GM06990 (cell line): ENCODE data around the gene CDIPT.

Experiments used
- DNase-seq: peaks from one replicate; pipeline ENCODE4 v3.0.0-alpha.2; 2011; ENCODE audit not compliant: insufficient read length; ENCODE audit errors: extremely low read depth
- H3K27me3 ChIP-seq: replicated peaks from 2 replicates; pipeline ENCODE4 v1.6.0; 2011; ENCODE audit warnings: low read length; ENCODE audit not compliant: control insufficient read depth, insufficient read depth
- H3K36me3 ChIP-seq: 2 replicates; pipeline ENCODE4 v1.5.1; 2011; ENCODE audit warnings: low read length; ENCODE audit not compliant: control insufficient read depth, insufficient read depth
- H3K4me3 ChIP-seq: replicated peaks from 2 replicates; pipeline ENCODE4 v1.5.1; 2011; ENCODE audit warnings: low read depth, mild to moderate bottlenecking, control low read depth, low read length
- TF ChIP-seq, protein P1 (sequence below): IDR thresholded peaks from 2 replicates; pipeline ENCODE4 v1.5.1; 2011; ENCODE audit warnings: low read length, control low read depth, mild to moderate bottlenecking, inconsistent platforms; ENCODE audit not compliant: insufficient read depth, poor library complexity, severe bottlenecking

The CDIPT gene

DNA sequence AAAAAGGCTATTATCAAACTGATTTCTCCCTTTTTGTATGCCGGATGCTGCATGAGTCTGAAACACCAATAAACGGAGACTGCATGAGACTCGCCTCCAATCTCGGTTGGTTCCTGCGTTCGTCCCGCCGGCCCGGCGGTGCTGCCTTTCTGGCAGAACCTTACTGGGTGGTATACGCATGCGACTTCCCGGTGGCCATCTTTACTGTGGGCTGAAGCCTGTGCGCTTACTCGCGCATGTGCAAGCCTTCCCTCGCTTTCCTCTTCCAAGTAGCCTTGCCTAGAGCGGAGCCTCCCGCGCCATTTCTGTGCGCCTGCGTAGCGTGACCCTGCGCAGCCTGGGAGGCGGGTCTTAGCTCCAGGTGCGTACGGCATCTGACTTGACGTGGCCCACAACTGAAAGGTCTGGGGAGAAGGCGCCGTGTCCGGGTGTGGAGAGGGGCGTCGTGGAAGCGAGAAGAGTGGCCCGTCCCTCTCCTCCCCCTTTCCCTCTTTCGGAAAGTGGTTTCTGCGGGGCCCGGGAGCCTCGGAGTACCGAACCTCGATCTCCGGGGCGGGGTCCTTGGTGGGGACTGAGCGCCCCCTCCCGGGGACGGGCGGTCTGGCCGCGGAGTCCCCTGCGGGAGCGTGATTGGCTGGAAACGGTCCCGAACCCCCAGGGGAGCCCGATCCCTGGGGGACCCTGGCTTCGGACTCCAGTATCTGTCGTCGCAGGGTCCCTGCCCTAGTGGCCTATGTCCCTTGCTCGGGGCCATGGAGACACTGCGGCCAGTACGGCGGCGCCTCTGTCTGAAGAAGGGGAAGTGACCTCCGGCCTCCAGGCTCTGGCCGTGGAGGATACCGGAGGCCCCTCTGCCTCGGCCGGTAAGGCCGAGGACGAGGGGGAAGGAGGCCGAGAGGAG lies 47.0 kb downstream of the CDIPT start, which contains the start of gene PAGR1:
Gene PAGR1 (plus strand): TSS at position 360 of the 901 bp plus-strand sequence. CDS start 374 bp downstream, at position 734.
- Histone ChIP-seq H3K4me3 (peak within 1 kb of the TSS; percentile 89), H3K36me3 (peaks cover 5% of the 10 kb centered on the region), H3K27me3 (no peaks in the 10 kb centered on the region)
- TF ChIP-seq, protein P1, sequence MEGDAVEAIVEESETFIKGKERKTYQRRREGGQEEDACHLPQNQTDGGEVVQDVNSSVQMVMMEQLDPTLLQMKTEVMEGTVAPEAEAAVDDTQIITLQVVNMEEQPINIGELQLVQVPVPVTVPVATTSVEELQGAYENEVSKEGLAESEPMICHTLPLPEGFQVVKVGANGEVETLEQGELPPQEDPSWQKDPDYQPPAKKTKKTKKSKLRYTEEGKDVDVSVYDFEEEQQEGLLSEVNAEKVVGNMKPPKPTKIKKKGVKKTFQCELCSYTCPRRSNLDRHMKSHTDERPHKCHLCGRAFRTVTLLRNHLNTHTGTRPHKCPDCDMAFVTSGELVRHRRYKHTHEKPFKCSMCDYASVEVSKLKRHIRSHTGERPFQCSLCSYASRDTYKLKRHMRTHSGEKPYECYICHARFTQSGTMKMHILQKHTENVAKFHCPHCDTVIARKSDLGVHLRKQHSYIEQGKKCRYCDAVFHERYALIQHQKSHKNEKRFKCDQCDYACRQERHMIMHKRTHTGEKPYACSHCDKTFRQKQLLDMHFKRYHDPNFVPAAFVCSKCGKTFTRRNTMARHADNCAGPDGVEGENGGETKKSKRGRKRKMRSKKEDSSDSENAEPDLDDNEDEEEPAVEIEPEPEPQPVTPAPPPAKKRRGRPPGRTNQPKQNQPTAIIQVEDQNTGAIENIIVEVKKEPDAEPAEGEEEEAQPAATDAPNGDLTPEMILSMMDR, result peak; percentile 98
- peak; percentile 99 for DNase-seq

- TF ChIP-seq, protein P1, result no peak
- DNase-seq, result no peak
- H3K36me3 ChIP-seq, result peaks cover 7% of the 10 kb centered on the region
- H3K27me3 ChIP-seq, result no peaks in the 10 kb centered on the region
- peak overlapping the region; percentile 89 for H3K4me3 ChIP-seq
Observed at GRCh38 chr16:29815032-29815721, 47.8 kb downstream of the CDIPT start.

DNA sequence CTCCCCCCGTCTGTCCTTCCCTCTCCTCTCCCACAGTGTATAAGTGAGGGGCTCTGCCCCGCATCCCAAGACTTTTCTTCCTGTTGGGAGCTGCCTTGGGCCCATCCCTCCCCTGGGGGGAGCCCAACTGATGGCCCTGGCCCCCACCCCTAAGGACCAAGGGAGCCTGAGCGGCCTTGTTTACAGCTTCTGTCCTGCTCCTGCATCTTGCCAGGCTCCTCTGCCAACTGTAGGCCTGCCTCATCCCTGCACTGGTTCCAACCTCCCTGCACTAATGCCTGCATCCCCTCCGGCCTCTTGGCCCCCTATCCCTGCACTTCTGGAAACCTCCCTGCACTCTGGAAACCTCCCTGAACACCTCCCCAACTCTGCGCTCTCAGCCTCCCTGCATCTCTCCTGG lies 48.4 kb downstream of the CDIPT start:
- no peak overlapping the region for H3K4me3 ChIP-seq
- no peaks in the 10 kb centered on the region for H3K27me3 ChIP-seq
- TF ChIP-seq, protein P1, result no peak
- DNase-seq, result no peak
- H3K36me3 ChIP-seq, result peaks cover 9% of the 10 kb centered on the region

DNA sequence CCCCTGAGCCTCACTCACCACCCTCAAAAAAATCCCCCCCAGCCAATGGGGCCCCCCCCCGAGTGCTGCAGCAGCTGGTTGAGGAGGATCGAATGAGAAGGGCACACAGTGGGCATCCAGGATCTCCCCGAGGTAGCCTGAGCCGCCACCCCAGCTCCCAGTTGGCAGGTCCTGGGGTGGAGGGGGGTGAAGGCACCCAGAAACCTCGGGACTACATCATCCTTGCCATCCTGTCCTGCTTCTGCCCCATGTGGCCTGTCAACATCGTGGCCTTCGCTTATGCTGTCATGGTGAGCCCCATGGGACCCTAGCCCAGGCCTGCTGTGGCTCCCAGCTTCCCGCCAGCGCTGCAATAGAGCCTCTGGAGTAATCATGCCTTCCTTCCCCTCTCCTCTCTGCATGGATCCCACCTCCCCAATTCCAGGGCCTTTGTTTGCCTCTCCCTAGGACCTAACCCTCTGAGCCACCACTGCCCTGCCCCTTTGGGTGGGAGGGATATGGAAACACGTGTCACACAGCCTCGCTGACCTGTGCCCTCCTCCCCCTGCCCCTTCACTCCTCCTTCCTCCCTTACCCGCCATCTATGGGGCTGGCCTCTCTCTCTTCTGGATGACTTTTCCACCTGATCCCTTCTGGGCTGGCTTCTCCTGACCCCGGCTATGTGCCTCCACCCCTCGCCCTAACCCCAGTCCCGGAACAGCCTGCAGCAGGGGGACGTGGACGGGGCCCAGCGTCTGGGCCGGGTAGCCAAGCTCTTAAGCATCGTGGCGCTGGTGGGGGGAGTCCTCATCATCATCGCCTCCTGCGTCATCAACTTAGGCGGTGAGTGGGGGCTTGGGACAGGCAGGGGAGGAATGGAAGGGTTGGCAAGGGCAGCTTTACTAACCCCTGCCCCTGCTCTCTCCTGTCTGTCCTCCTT lies 49.1 kb downstream of the CDIPT start:
- DNase-seq, result no peak
- Histone ChIP-seq H3K36me3 (peaks cover 12% of the 10 kb centered on the region), H3K27me3 (no peaks in the 10 kb centered on the region), H3K4me3 (no peak overlapping the region)
- TF ChIP-seq, protein P1, result no peak
